Lower lobe of right lung (tissue), 2 donors: Measurements from ENCODE around the gene AKAP6. TPM values are rescaled to one million over a fixed set of nuclear protein-coding genes. Genes with fewer than 3 reads are reported as not detected.

Source experiments
- ATAC-seq, 2 donors: fragments of 200-7000 bp; cut with Tn5 transposase; one replicate each; pipeline ENCODE4 v1.9.1; 2020 to 2022; ENCODE audit warnings: mild to moderate bottlenecking in 2 of 2, moderate library complexity in 2 of 2
- DNase-seq: peaks from one replicate; pipeline ENCODE4 v3.0.0-alpha.2; 2020
- H3K27ac ChIP-seq: fragments of 200-600 bp; one replicate; pipeline ENCODE4 v1.8.0; 2022
- H3K27me3 ChIP-seq: fragments of 200-600 bp; one replicate; pipeline ENCODE4 v1.8.0; 2022; ENCODE audit warnings: low read depth
- H3K36me3 ChIP-seq: fragments of 200-600 bp; one replicate; pipeline ENCODE4 v1.8.0; 2022; ENCODE audit warnings: mild to moderate bottlenecking
- H3K4me1 ChIP-seq: fragments of 200-600 bp; one replicate; pipeline ENCODE4 v1.8.0; 2022
- H3K4me3 ChIP-seq: fragments of 200-600 bp; one replicate; pipeline ENCODE4 v1.8.0; 2022; ENCODE audit warnings: mild to moderate bottlenecking
- H3K9me3 ChIP-seq: fragments of 200-600 bp; one replicate; pipeline ENCODE4 v1.8.0; 2022
- intact Hi-C: fragments of 100-400 bp; cut with DNase I; formaldehyde crosslinking; loops from one replicate; pipeline ENCODE4 v1.11.0; 2022
- total RNA-seq: library from RNA; stranded (reverse); fragmentation: NEBNext Ultra II Directional; extraction: Animal tissue kit (Norgen Biotek cat#: 25700); gene quantifications from one replicate; pipeline ENCODE4 v1.2.1, GENCODE V29; 2021
- TF ChIP-seq, protein P1 (sequence below): fragments of 200-600 bp; IDR thresholded peaks from one replicate; pipeline ENCODE4 v1.8.0; 2022; ENCODE audit warnings: antibody characterized with exemption, mild to moderate bottlenecking
- donor health status: DM: no; HTN: yes; CAD: no; lungs with severe emphysema.

The AKAP6 gene
- total RNA-seq, 1 donor from 2014 or later: 8.6 TPM

DNA sequence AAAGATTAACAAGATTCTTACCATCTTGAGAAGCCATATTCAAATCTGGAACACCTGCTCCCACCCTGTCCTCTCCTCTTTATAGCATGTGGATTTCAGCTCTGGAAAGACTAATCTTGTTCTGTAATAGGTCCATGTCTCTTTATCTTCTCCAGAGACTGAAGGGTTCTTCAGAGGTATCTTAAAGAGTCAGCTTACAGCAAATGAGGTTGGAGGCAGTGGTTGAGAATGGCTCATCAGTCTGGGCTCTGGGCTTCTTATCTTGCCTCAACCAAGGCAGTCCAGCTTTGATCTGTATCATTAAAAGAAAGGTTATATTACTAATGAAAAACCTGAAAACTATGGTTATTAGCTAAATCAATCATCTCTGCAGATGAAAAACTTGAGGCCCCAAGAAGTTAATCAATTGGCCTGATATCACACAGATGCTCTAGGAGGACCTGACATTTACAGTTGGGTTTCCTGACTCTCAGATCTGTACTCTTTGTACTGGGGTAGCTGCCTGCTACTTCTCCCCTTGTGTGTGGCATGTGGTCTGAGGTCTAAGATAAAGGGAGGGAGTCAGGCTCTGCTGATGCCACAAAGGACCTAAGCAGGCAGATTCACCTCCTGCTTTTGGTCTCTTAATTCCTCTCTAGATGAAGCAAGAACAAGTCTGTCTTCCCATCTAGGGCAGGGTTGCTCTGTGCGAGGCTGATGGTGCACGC is 1.7 kb upstream of the AKAP6 start:
- TF ChIP-seq, protein P1, sequence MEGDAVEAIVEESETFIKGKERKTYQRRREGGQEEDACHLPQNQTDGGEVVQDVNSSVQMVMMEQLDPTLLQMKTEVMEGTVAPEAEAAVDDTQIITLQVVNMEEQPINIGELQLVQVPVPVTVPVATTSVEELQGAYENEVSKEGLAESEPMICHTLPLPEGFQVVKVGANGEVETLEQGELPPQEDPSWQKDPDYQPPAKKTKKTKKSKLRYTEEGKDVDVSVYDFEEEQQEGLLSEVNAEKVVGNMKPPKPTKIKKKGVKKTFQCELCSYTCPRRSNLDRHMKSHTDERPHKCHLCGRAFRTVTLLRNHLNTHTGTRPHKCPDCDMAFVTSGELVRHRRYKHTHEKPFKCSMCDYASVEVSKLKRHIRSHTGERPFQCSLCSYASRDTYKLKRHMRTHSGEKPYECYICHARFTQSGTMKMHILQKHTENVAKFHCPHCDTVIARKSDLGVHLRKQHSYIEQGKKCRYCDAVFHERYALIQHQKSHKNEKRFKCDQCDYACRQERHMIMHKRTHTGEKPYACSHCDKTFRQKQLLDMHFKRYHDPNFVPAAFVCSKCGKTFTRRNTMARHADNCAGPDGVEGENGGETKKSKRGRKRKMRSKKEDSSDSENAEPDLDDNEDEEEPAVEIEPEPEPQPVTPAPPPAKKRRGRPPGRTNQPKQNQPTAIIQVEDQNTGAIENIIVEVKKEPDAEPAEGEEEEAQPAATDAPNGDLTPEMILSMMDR: no peak
- ATAC-seq (no peak), DNase-seq (no peak)
- intact Hi-C loops: no loop called here
- Histone ChIP-seq H3K9me3 (no peaks in the 10 kb centered on the region), H3K4me1 (no peaks in the 10 kb centered on the region), H3K27ac (no peak overlapping the region), H3K36me3 (no peaks in the 10 kb centered on the region), H3K4me3 (no peak overlapping the region), H3K27me3 (no peaks in the 10 kb centered on the region)

DNA sequence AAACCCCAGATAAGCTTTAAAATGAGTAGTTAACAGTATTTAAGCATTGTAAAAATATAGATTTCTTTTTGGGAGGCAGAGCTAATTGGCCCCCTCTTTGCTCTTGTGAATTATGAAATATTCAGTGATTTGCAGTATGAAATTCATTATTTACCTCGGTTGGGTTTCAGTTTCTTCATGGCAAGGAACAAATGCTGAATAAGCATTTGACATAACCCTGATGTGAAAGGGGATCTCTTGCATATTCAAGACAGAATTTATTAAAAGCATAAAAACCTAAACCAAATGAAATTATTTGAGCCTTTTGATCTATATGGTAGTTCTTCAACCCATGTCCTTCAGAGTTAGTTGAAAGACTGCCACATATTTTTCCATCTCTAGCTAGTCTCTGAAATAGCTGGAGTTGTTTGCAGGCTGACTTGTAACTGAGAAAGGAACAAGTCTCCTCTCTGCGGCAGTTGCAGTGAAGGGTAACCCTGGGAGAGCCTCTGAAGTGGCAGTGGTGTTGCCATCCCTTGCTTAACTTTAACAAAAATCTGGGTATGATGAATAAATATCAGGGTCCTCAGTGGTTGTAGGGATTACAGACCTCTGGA is 690 bp downstream of the AKAP6 start:
- TF ChIP-seq, protein P1: no peak
- Histone ChIP-seq H3K27me3 (no peaks in the 10 kb centered on the region), H3K27ac (no peak overlapping the region), H3K36me3 (no peaks in the 10 kb centered on the region), H3K4me1 (no peaks in the 10 kb centered on the region), H3K4me3 (no peak overlapping the region), H3K9me3 (no peaks in the 10 kb centered on the region)
- ATAC-seq (no peak), DNase-seq (no peak)
- intact Hi-C loops: no loop called here

DNA sequence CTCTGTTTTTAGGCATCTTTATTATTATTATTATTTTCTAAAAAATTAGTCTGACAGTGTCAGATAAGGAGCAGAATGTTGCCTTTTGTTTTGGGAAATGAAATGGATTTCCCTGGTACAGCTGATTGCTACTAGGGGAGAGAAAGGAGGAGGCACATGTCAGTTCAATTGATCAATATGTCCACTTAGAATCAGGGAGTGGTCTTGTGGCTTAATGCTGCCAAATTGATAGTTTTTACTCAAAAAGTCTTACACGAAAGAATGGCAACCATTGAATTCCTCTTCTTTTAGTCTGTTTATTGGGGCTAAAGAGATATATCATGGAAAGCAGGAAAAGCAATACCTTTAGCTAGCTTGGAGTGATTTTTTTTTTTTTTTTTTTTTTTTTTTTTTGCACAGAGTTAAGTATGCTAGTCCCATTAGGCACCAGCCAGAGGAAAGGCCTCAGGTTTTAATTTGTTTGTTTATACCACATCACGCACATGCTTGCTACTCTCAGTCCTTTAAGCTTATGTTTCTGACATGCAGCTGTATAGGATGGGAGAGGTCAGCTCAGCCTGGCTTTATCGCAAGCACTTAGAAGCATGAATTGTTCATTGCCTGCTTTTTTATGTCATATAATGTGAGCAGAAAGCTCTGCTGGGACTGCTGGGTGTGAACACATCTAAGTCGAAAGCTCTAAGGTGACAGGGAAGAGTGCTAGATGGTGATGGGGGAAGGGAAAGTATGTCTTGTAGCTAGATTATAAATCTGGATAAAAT is 1.4 kb downstream of the AKAP6 start:
- DNase-seq (no peak), ATAC-seq (no peak)
- Histone ChIP-seq H3K27me3 (no peaks in the 10 kb centered on the region), H3K27ac (no peak overlapping the region), H3K4me3 (no peak overlapping the region), H3K9me3 (no peaks in the 10 kb centered on the region), H3K4me1 (no peaks in the 10 kb centered on the region), H3K36me3 (no peaks in the 10 kb centered on the region)
- intact Hi-C loops: no loop called here
- TF ChIP-seq, protein P1: no peak

DNA sequence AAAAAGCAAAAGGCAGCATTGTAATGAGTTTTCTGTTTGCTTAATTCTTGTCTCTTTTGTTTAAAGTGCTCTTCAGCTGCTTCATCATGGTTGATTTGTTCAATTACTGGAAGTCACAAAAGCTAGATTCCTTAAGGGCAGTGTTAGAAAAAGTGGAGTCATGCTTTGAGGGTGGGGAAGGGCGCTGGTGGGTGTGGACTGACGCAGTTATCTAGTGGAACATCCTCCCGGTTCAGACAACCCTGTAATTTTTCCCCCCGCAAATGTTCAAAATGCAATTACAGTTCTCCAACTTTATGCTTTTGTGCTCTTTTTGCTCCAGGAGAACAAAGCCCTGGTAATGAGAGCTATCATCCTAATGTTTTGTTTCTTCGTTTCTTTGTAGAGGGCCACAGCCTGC is 2.1 kb downstream of the AKAP6 start:
- H3K4me1 ChIP-seq: no peaks in the 10 kb centered on the region
- ATAC-seq: no peak
- H3K27ac ChIP-seq: no peak overlapping the region
- no peaks in the 10 kb centered on the region for H3K36me3 ChIP-seq
- no peak overlapping the region for H3K4me3 ChIP-seq
- TF ChIP-seq, protein P1: no peak
- intact Hi-C loops: no loop called here
- no peaks in the 10 kb centered on the region for H3K9me3 ChIP-seq
- no peak for DNase-seq
- no peaks in the 10 kb centered on the region for H3K27me3 ChIP-seq

DNA sequence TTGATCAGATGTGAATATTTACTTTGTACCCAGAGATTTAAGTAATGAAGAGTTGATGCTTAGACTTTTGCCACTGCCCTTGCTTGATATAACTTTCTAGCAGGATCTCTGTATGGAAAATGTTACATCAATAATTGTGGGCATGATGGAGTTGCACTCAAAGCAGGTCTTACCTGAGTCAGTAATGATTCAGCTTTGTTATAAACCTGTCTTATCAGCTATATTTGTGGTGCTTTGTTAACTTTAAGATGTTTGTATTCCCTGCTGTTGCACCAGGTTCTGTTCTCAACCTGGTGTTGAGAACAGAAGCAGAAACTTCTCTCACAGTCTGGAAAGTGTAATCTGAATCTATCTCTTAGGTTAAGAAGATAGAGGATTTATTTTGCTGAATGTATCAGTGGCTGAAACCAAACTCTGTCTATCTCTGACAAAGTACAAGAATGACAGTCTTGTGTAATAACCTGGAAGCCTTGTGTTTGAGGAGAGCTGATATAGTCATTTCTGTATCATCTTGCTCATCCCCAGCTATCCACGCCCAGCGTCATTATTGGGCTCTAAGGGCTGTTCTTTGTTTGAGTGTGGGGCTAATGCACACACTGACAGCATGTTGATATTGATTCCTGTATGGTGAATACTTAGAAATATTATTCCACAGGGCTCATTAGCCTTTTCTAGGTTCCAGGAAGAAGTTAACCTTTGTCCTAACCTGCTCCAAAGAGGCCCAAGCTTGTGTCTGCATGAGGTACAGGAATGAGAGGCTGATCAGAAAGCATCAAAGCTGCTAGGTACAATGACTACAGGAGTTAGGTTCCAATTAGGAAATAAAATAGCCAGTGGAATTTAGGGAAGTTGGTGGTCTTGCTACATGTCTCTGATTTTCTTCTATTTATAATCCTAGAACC is 3.6 kb downstream of the AKAP6 start:
- TF ChIP-seq, protein P1: no peak
- no peak overlapping the region for H3K27ac ChIP-seq
- no peak overlapping the region for H3K4me3 ChIP-seq
- intact Hi-C loops: no loop called here
- ATAC-seq (no peak), DNase-seq (no peak)
- H3K36me3 ChIP-seq: no peaks in the 10 kb centered on the region
- H3K27me3 ChIP-seq: no peaks in the 10 kb centered on the region
- no peaks in the 10 kb centered on the region for H3K4me1 ChIP-seq
- H3K9me3 ChIP-seq: no peaks in the 10 kb centered on the region
